Subcutaneous adipose tissue (tissue), 4 donors: Measurements from ENCODE around the gene PLK5. TPM values are rescaled to one million over a fixed set of nuclear protein-coding genes. Genes with fewer than 3 reads are reported as not detected.

Experiments
- CTCF ChIP-seq: fragments of 450-650 bp; IDR thresholded peaks from one replicate; pipeline ENCODE4 v1.5.1; 2016; ENCODE audit warnings: low read depth, mild to moderate bottlenecking, control low read depth, antibody characterized with exemption, moderate library complexity
- total RNA-seq, 4 donors: library from RNA; depleted of rRNA; stranded (reverse); fragments of >200 nt; gene quantifications; one replicate each; pipeline ENCODE4 v1.1.0, GENCODE V29; 2016

PLK5 gene
- total RNA-seq, 4 donors from 2014 or later: not detected

GRCh38 chr19:1495051-1495798 lies 28.7 kb upstream of the PLK5 start:
- TF ChIP-seq CTCF: no peak

GRCh38 chr19:1495799-1496713 lies 27.8 kb upstream of the PLK5 start:
- TF ChIP-seq CTCF: no peak

GRCh38 chr19:1496714-1497577 lies 26.9 kb upstream of the PLK5 start:
- TF ChIP-seq CTCF: no peak

- TF ChIP-seq CTCF: no peak
Measured at GRCh38 chr19:1497578-1498235, 26.2 kb upstream of the PLK5 start.

GRCh38 chr19:1501200-1501595 lies 22.7 kb upstream of the PLK5 start:
- TF ChIP-seq CTCF: no peak

- TF ChIP-seq CTCF: no peak
Measured at GRCh38 chr19:1502433-1503088, 21.3 kb upstream of the PLK5 start.
